CD4-positive, alpha-beta T cell (primary cell): ENCODE measurements around the gene C4BPA. TPM values are rescaled to one million over a fixed set of nuclear protein-coding genes. Genes with fewer than 3 reads are reported as not detected.

Experiments used
- ATAC-seq: fragments of 200-7000 bp; cut with Tn5 transposase; one replicate; pipeline ENCODE4 v1.10.0; 2022; ENCODE audit warnings: mild to moderate bottlenecking; ENCODE audit not compliant: poor library complexity
- CTCF ChIA-PET: fragments of 350-600 bp; sonication (Branson Sonifier 250); formaldehyde crosslinking; loops from one replicate; lab custom pipeline; 2021; ENCODE audit warnings: antibody characterized with exemption, inconsistent platforms; lab: Charles Lee
- POLR2A ChIA-PET: fragments of 350-600 bp; sonication (Branson Sonifier 250); formaldehyde crosslinking; loops from one replicate; lab custom pipeline; 2021; ENCODE audit warnings: antibody characterized with exemption, inconsistent platforms; lab: Charles Lee
- DNase-seq, 14 experiments: peaks; one replicate each; pipeline ENCODE4 v3.0.0-alpha.2; 2013 to 2020; ENCODE audit warnings: mixed read lengths in 2 of 14
- H3K27ac ChIP-seq, 2 donors: one replicate each; pipeline versions ENCODE4 v1.5.1 to v1.7.0; 2013; ENCODE audit warnings: low read length in 2 of 2, low read depth in 1 of 2, mild to moderate bottlenecking in 1 of 2
- H3K27me3 ChIP-seq, 2 experiments: 1 replicate in 1 of 2; 2 replicates in 1 of 2; pipeline versions ENCODE4 v1.6.1 to v1.7.0; 2013; ENCODE audit warnings: low read length in 2 of 2, control low read depth in 1 of 2, mild to moderate bottlenecking in 1 of 2, moderate library complexity in 1 of 2; ENCODE audit not compliant: insufficient read depth in 2 of 2, control insufficient read depth in 1 of 2
- H3K36me3 ChIP-seq: one replicate; pipeline ENCODE4 v1.6.1; 2013; ENCODE audit warnings: low read length, control low read depth; ENCODE audit not compliant: insufficient read depth
- H3K4me1 ChIP-seq: one replicate; pipeline ENCODE4 v1.6.1; 2013; ENCODE audit warnings: low read length, control low read depth; ENCODE audit not compliant: insufficient read depth
- H3K4me3 ChIP-seq: one replicate; pipeline ENCODE4 v1.5.1; 2013; ENCODE audit warnings: mild to moderate bottlenecking, low read length, moderate library complexity
- H3K9me3 ChIP-seq, 2 experiments: 1 replicate in 1 of 2; 2 replicates in 1 of 2; pipeline versions ENCODE4 v1.6.1 to v1.7.0; 2013; ENCODE audit warnings: low read length in 2 of 2, mild to moderate bottlenecking in 2 of 2, control low read depth in 1 of 2, moderate library complexity in 1 of 2; ENCODE audit not compliant: control insufficient read depth in 1 of 2, insufficient read depth in 1 of 2
- H3K27ac Mint-ChIP-seq: one replicate; pipeline ENCODE4 v1.8.0; 2020; ENCODE audit warnings: mixed read lengths
- H3K27me3 Mint-ChIP-seq: one replicate; pipeline ENCODE4 v1.8.0; 2021; ENCODE audit warnings: mixed read lengths
- H3K36me3 Mint-ChIP-seq: one replicate; pipeline ENCODE4 v1.8.0; 2021; ENCODE audit warnings: low read depth, mixed read lengths
- H3K4me1 Mint-ChIP-seq: one replicate; pipeline ENCODE4 v1.8.0; 2021; ENCODE audit warnings: low read depth, mixed read lengths
- H3K4me3 Mint-ChIP-seq: one replicate; pipeline ENCODE4 v1.8.0; 2020; ENCODE audit warnings: mild to moderate bottlenecking, mixed read lengths
- H3K9me3 Mint-ChIP-seq: one replicate; pipeline ENCODE4 v1.8.0; 2020; ENCODE audit warnings: mixed read lengths
- CTCF ChIP-seq: fragments of 200-600 bp; IDR thresholded peaks from one replicate; pipeline ENCODE4 v1.8.0; 2022; ENCODE audit warnings: antibody characterized with exemption, mild to moderate bottlenecking
- intact Hi-C, 2 experiments: fragments of 100-400 bp; cut with DNase I in 1 of 2; cut with micrococcal nuclease in 1 of 2; formaldehyde crosslinking; loops; one replicate each; pipeline versions ENCODE4 v1.15.1 to v1.9.0; 2023 to 2025; cut with DNase I, micrococcal nuclease
- total RNA-seq, 174 experiments: library from RNA in 2 of 174; stranded (reverse) in 2 of 174; gene quantifications; one replicate each; pipeline ENCODE4 v1.2.3 and lab custom pipeline; 2021 to 2026

Gene C4BPA
- total RNA-seq, 2 experiments from 2014 or later = not detected

DNA sequence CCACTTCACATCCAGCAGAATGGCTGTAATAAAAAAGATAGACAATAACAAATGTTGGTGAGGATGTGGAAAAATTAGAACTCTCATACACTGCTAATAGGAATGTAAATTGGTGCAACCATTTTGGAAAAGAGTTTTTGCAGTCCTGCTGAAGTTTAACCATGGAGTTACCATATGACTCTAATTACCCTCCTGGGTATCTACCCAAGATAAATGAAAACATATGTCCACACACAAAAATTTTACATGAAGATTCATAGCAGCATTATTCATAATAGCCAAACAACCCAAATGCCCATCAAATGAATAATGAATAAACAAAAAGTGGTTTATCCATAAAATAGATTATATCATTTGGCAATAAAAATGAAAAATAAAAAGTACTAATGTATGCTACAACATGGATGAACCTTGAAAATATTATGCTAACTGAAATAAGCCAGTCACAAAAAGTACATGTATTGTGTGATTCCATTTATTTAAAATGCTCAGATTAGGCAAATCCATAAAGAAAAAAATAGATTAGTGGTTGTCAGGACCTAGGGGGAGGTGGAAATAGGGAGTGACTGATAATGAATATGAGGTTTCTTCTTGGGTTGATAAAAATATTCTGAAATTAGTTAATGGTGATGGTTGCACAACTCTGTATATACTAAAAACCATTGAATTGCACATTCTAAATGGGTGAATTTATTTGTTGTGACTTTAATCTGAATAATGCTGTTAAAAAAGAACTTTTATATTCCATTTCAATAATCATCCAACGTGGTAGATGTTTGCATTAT, 26.4 kb downstream of the C4BPA start:
- no peak overlapping the region for H3K27ac Mint-ChIP-seq
- H3K9me3 ChIP-seq = peaks cover 3 to 29% of the 10 kb centered on the region in 2 experiments
- H3K4me3 Mint-ChIP-seq = no peak overlapping the region
- H3K36me3 Mint-ChIP-seq = peaks cover 12% of the 10 kb centered on the region
- POLR2A ChIA-PET = no interaction called here
- TF ChIP-seq CTCF = no peak
- no peak overlapping the region for H3K4me3 ChIP-seq
- H3K27me3 Mint-ChIP-seq = no peaks in the 10 kb centered on the region
- no peak overlapping the region for H3K27ac ChIP-seq
- CTCF ChIA-PET = no interaction called here
- intact Hi-C loops = no loop called here
- H3K36me3 ChIP-seq = no peaks in the 10 kb centered on the region
- H3K4me1 Mint-ChIP-seq = no peaks in the 10 kb centered on the region
- no peak for ATAC-seq
- H3K9me3 Mint-ChIP-seq = peaks cover 24% of the 10 kb centered on the region
- DNase-seq = no peak
- no peaks in the 10 kb centered on the region for H3K4me1 ChIP-seq
- no peaks in the 10 kb centered on the region for H3K27me3 ChIP-seq

DNA sequence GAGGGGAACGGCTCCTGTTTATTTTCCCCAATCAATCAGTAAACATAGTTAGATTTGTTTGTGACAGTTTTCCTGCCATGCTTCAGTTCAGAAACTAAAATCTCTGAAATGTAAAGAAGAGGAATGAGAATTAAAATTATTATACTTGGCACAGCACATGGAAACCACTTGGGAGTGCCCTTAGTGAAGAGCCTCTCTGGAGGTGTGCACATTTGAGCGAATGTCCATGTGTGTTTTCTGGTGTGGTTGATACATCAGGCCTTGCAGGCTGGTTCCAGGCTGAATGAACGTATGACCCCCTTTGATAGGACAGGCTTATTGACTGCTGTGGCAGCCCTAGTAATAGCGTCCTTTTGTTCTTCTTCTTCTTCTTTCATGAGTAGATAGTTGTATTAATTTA, 27.1 kb downstream of the C4BPA start:
- CTCF ChIA-PET = no interaction called here
- Mint-ChIP-seq H3K4me3 (no peak overlapping the region), H3K4me1 (no peaks in the 10 kb centered on the region), H3K36me3 (peaks cover 12% of the 10 kb centered on the region), H3K27me3 (no peaks in the 10 kb centered on the region), H3K9me3 (peaks cover 24% of the 10 kb centered on the region), H3K27ac (no peak overlapping the region)
- intact Hi-C loops = no loop called here
- POLR2A ChIA-PET = no interaction called here
- Histone ChIP-seq H3K9me3 (peaks cover 3 to 29% of the 10 kb centered on the region in 2 experiments), H3K4me1 (no peaks in the 10 kb centered on the region), H3K4me3 (no peak overlapping the region), H3K36me3 (no peaks in the 10 kb centered on the region), H3K27ac (no peak overlapping the region), H3K27me3 (no peaks in the 10 kb centered on the region)
- no peak for DNase-seq
- no peak for ATAC-seq
- TF ChIP-seq CTCF = no peak

DNA sequence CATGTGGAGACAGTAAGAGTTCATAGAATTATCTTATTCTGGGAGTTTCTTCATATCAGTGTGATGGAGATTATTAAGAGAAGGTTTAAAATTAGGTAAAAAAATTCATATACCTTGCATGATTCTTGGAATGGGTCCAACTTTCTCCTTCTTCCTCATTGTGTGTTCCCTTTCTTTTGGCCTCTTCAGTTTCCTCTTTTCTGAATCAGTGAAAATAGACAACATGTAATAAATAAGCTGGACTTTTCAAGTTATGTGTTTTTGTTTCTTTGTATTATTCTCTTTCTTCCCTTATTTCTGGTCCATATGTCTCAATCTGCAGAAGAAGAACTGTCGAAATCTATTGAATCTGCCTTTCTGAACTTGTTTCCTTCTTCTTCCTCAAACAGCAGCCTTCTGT, 30.5 kb downstream of the C4BPA start:
- H3K9me3 ChIP-seq = peaks cover 0 to 7% of the 10 kb centered on the region in 2 experiments
- H3K4me1 ChIP-seq = no peaks in the 10 kb centered on the region
- intact Hi-C loops = no loop called here
- no peak overlapping the region for H3K27ac ChIP-seq
- H3K36me3 Mint-ChIP-seq = peaks cover 4% of the 10 kb centered on the region
- no peak for ATAC-seq
- H3K4me3 Mint-ChIP-seq = no peak overlapping the region
- H3K4me3 ChIP-seq = no peak overlapping the region
- no peaks in the 10 kb centered on the region for H3K27me3 Mint-ChIP-seq
- ChIA-PET POLR2A (no interaction called here), CTCF (no interaction called here)
- no peak for TF ChIP-seq CTCF
- H3K27me3 ChIP-seq = no peaks in the 10 kb centered on the region
- peaks cover 9% of the 10 kb centered on the region for H3K9me3 Mint-ChIP-seq
- H3K36me3 ChIP-seq = no peaks in the 10 kb centered on the region
- H3K4me1 Mint-ChIP-seq = no peaks in the 10 kb centered on the region
- DNase-seq = peak in 3 of 14 experiments; percentile 4 to 28 (median 24)
- no peak overlapping the region for H3K27ac Mint-ChIP-seq
